ENCODE measurements around the gene LRRC8D.

DNA sequence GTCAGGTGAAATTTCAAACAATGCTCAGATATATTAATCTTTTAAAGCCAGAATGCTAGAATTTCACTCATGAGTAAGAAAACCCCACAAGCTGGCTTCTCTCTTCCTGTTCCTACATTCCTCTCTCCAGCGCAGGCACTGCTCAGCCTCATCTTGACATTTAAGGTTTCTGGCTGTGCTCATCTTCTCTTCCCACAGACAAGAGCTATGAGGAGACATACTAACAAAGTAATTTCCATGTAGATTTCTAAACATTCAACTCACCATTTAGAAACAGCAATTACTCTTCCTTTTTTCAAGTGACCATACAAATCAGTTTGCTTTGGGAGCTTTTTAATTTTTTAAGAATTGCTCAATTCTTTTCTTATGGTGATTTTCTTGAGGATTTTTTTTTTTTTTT lies 7.8 kb upstream of the LRRC8D start:
- no peak for TF ChIP-seq CTCF (IDR thresholded peaks at IDR 0.05)
- no peak for TF ChIP-seq POLR2A (IDR thresholded peaks at IDR 0.05)

Measured in stomach (tissue), 4 donors.